Measurements from ENCODE around the gene CLN6.
A peak's percentile ranks its signal among the peaks of the same experiment; 100 is the strongest.
"Not testable (repeated sequence)": the region's sequence is repeated elsewhere in the genome, so short reads cannot be mapped to it uniquely, and the experiment has no call there.

The CLN6 gene

GRCh38 chr15:68230157-68231100 lies 901 bp upstream of the CLN6 start:
- no peak for DNase-seq (ENCODE audit: low read depth)
- peak overlapping the region; percentile 83 for H3K4me3 ChIP-seq (ENCODE audit: control insufficient read depth, low read depth, low read length)
- TF ChIP-seq, protein P1, sequence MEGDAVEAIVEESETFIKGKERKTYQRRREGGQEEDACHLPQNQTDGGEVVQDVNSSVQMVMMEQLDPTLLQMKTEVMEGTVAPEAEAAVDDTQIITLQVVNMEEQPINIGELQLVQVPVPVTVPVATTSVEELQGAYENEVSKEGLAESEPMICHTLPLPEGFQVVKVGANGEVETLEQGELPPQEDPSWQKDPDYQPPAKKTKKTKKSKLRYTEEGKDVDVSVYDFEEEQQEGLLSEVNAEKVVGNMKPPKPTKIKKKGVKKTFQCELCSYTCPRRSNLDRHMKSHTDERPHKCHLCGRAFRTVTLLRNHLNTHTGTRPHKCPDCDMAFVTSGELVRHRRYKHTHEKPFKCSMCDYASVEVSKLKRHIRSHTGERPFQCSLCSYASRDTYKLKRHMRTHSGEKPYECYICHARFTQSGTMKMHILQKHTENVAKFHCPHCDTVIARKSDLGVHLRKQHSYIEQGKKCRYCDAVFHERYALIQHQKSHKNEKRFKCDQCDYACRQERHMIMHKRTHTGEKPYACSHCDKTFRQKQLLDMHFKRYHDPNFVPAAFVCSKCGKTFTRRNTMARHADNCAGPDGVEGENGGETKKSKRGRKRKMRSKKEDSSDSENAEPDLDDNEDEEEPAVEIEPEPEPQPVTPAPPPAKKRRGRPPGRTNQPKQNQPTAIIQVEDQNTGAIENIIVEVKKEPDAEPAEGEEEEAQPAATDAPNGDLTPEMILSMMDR (IDR thresholded peaks at IDR 0.05; ENCODE audit: control insufficient read depth, insufficient read depth, low read depth, low read length, missing control alignments) = no peak

DNA sequence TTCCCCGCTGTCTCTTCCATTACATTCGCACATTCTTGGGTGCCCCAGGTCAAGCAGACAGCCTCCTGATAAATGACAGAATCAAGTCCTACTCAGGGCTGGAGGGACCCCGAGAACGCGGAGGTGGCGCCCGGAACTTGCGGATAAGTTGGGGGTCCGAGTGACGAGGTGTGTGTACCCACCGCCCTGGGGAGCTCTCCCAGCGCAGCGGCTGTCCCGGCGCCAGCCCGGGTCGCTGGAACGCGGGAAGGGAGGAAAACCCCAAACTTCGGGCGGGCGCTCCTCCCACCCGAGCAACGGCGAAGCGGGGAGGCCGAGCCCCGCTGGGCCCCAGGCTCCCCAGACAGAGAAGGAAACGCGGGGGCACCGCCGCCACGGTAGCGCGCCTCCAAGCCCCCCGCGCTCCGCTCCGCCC lies 550 bp downstream of the CLN6 start:
- TF ChIP-seq, protein P1 (IDR thresholded peaks at IDR 0.05; ENCODE audit: control insufficient read depth, insufficient read depth, low read depth, low read length, missing control alignments) = no peak
- no peak for DNase-seq (ENCODE audit: low read depth)
- H3K4me3 ChIP-seq (ENCODE audit: control insufficient read depth, low read depth, low read length) = peak overlapping the region; percentile 83

- no peak for DNase-seq (ENCODE audit: low read depth)
- TF ChIP-seq, protein P1 (IDR thresholded peaks at IDR 0.05; ENCODE audit: control insufficient read depth, insufficient read depth, low read depth, low read length, missing control alignments) = no peak
- H3K4me3 ChIP-seq (ENCODE audit: control insufficient read depth, low read depth, low read length) = peak overlapping the region; percentile 83
These were observed 1.2 kb downstream of the CLN6 start for GRCh38 chr15:68228143-68228970.

- TF ChIP-seq, protein P1 (IDR thresholded peaks at IDR 0.05; ENCODE audit: control insufficient read depth, insufficient read depth, low read depth, low read length, missing control alignments) = no peak
- no peak for DNase-seq (ENCODE audit: low read depth)
- no peak overlapping the region for H3K4me3 ChIP-seq (ENCODE audit: control insufficient read depth, low read depth, low read length)
These were observed 1.8 kb downstream of the CLN6 start for GRCh38 chr15:68227643-68228142.

DNA sequence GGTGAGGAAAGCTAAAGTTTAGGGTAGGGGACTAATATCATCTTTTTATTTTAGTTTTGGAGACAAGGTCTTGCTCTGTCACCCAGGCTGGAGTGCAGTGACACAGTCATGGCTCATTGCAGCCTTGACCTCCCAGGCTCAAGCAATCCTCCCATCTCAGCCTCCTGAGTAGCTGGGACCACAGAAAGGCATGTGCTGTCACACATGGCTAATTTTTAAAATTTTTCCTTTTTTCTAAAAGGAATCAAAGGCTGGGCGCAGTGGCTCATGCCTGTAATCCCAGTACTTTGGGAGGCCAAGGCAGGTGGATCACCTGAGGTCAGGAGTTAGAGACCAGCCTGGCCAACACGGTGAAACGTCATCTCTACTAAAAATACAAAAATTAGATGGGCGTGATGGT lies 4.1 kb downstream of the CLN6 start:
- H3K4me3 ChIP-seq (ENCODE audit: control insufficient read depth, low read depth, low read length); DNase-seq (ENCODE audit: low read depth): not testable (repeated sequence)

DNA sequence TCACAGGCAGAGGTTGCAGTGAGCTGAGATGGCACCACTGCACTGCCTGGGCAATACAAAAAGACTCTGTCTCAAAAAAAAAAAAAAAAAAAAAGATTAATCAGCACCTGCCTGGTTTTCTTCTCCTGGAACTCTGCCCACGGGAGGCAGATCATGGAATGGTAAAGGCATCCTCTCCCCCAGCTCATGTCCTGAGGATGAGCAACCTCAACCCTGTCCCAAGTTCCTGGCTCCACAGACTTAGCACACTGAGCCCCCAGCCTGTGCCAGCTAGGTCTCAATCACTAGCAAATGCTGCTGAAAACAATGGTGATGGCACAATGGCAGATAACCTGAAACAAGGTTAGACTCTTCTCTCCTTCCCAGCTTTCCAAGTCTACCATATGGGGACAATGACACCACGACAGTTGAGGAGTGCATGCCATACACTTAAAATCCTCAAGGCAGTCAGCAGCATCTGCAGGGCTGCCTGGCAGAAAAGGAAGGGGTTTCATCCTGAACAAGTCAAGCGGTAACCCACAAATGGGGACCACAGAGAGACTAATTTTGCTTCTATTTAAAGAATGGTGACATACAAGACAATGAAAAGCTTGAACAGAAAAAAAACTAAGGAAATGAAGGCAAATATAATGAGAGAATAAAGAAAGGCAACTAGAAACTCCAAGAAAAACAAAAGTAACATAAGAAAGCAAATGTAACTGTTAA lies 4.8 kb downstream of the CLN6 start:
- no peak overlapping the region for H3K4me3 ChIP-seq (ENCODE audit: control insufficient read depth, low read depth, low read length)
- no peak for DNase-seq (ENCODE audit: low read depth)
- TF ChIP-seq, protein P1 (IDR thresholded peaks at IDR 0.05; ENCODE audit: control insufficient read depth, insufficient read depth, low read depth, low read length, missing control alignments) = no peak

Data from AG09309 (cell line).